Rectal smooth muscle tissue (tissue), 1 donor: ENCODE results near the gene DDX49.

Source experiments
- H3K27ac ChIP-seq: one replicate; pipeline ENCODE4 v1.7.0; 2013; ENCODE audit warnings: low read depth, low read length, inconsistent platforms
- H3K27me3 ChIP-seq: one replicate; pipeline ENCODE4 v1.7.0; 2013; ENCODE audit warnings: low read length; ENCODE audit not compliant: control insufficient read depth, insufficient read depth
- H3K36me3 ChIP-seq: one replicate; pipeline ENCODE4 v1.7.0; 2013; ENCODE audit warnings: low read length; ENCODE audit not compliant: control insufficient read depth, insufficient read depth
- H3K4me1 ChIP-seq: one replicate; pipeline ENCODE4 v1.7.0; 2013; ENCODE audit warnings: low read length; ENCODE audit not compliant: control insufficient read depth, insufficient read depth
- H3K4me3 ChIP-seq: one replicate; pipeline ENCODE4 v1.7.0; 2013; ENCODE audit warnings: low read length
- H3K9ac ChIP-seq: one replicate; pipeline ENCODE4 v1.7.0; 2013; ENCODE audit warnings: low read length

Gene DDX49

DNA sequence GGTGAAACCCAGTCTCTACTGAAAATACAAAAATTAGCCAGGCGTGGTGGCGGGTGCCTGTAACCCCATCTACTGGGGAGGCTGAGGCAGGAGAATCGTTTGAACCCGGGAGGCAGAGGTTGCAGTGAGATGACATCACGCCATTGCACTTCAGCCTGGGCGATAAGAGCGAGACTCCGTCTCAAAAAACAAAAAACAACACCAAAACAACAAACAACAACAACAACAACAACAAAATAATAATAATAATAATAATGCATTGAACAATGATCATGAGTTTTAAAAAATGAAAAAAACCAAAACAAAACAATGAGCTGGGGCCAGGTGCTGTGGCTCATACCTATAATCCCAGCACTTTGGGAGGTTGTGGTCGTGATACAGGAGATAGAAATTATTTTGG lies 44.6 kb downstream of the DDX49 start:
- Histone ChIP-seq H3K36me3 (no peaks in the 10 kb centered on the region), H3K27ac (no peak overlapping the region), H3K27me3 (no peaks in the 10 kb centered on the region), H3K9ac (no peak overlapping the region), H3K4me1 (no peaks in the 10 kb centered on the region), H3K4me3 (no peak overlapping the region)

DNA sequence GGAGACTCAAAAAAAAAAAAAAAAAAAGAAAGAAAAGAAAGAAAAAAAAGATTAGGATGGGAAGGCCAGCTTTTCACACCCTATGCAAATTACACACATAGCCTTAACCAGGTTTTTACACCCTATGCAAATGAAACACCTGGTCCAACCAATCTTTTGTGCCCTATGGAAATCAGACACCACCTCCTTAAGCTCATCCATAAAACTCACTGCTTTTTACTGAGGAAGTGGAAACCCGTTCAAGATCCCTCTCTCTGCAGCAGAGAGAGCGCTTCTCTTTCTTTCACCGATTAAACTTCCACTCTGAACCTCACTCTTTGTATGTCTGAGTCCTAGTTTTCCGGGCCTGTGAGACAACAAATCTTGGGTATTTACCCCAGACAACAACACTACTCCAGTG lies 46.8 kb downstream of the DDX49 start:
- Histone ChIP-seq H3K36me3 (no peaks in the 10 kb centered on the region), H3K9ac (no peak overlapping the region), H3K4me1 (no peaks in the 10 kb centered on the region), H3K27me3 (no peaks in the 10 kb centered on the region), H3K4me3 (no peak overlapping the region), H3K27ac (no peak overlapping the region)

DNA sequence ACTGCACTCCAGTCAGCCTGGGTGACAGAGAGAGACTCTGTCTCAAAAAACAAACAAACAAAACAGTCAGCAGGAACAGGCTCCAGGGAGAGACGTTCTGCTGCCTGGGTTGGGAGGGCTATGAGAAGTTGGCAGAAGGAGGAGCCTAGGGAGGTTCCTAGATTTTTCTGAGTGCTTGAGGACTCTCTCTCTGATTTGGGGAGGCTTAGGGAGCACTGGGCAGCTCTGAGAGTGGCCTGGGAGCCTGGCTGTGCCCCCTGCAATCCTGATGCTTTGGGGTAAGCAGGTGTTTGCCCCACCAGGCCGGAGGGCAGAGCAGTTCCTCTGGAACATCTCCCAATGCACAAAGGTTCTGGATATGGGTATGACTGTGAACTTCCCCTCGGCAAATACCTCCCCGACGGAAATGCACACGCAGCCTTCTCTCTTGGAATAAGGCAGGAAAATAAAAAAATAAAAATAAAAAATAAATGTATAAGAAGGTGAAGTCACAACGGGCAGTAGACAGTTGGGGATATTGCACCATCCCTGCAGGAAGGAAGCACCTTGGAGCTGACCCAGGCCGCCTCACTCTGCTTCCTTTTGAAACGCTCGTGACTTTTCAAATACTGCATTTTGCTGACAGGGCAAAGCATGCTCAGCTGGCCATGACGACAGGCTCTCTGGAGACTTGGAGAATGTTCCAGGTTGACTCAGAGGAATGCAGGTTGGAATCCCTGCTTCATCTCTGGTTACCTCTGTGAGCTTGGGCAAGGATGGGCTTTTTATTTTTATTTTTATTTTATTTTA lies 48.0 kb downstream of the DDX49 start:
- Histone ChIP-seq H3K27me3 (no peaks in the 10 kb centered on the region), H3K4me1 (no peaks in the 10 kb centered on the region), H3K36me3 (no peaks in the 10 kb centered on the region), H3K4me3 (no peak overlapping the region), H3K27ac (no peak overlapping the region), H3K9ac (no peak overlapping the region)

DNA sequence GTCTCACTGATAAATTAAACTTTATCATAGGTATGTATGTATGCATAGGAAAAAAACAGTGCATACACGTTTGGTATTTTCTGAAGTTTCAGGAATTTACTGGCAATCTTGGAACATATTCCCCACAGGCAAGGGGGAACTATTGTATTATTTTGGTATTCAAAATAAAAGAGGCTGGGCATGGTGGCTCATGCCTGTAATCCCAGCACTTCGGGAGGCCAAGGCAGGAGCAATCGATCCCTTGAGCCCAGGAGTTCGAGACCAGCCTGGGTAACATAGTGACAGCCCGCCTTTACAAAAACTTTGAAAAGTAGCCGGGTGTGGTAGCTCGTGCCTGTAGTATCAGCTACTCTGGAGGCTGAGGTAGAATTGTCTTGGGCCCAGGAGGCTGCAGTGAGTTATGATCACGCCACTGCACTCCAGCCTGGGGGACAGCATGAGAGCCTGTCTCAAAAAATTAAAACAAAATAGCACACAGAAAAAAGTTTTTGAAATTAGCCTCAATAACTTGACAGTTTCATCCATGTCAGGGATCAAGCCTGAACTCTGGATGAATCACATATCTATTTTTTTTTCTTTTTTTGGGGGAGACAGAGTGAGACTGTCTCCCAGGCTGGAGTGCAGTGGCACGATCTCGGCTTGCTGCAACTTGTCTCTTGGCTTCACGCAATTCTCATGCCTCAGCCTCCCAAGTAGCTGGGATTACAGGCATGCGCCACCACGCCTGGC lies 50.6 kb downstream of the DDX49 start:
- Histone ChIP-seq H3K27ac (no peak overlapping the region), H3K4me1 (no peaks in the 10 kb centered on the region), H3K4me3 (no peak overlapping the region), H3K27me3 (no peaks in the 10 kb centered on the region), H3K36me3 (no peaks in the 10 kb centered on the region), H3K9ac (no peak overlapping the region)

DNA sequence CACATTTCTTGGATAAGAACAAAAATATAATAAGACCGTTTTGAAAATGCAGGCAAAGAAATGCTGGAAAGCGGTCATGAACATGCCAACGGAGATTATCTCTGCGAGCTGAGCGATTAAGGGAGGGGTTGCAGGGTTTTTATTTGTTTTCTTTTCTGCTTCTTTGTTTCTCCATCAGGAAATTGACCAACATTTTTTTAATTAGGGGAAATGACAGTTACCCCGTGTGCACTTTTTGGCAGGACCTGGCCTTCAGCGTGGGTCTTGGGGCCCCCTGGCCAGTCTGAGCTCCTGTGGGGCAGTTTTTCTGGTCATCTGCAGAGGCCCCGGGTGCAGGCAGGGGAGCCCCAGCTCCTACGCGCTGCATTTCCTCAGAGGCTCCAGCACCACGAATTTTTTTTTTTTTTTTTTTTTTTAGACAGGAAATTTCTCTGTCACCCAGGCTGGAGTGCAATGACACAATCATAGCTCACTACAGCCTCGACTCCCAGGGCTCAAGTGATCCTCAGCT lies 52.8 kb downstream of the DDX49 start:
- H3K27me3 ChIP-seq = no peaks in the 10 kb centered on the region
- no peak overlapping the region for H3K9ac ChIP-seq
- H3K27ac ChIP-seq = no peak overlapping the region
- H3K36me3 ChIP-seq = no peaks in the 10 kb centered on the region
- H3K4me3 ChIP-seq = no peak overlapping the region
- no peaks in the 10 kb centered on the region for H3K4me1 ChIP-seq

DNA sequence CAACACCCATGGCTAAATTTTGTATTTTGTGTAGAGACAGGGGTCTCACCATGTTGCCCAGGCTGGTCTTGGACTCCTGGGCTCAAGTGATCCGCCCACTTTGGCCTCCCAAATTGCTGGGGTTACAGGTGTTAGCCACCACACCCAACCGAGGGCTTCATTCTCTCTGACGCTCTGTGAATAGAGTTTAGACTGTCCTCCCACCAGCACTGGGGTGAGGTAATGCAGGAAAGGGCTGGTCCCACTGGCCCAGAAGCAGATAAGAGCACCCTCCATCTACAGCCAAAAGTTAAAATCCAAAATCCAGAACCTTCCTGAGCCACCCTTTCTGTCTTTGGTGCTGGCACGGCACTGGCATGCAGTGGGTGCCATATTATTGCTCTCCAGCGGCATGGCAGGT lies 53.3 kb downstream of the DDX49 start:
- H3K27ac ChIP-seq = no peak overlapping the region
- no peaks in the 10 kb centered on the region for H3K36me3 ChIP-seq
- H3K4me3 ChIP-seq = no peak overlapping the region
- H3K4me1 ChIP-seq = no peaks in the 10 kb centered on the region
- H3K27me3 ChIP-seq = no peaks in the 10 kb centered on the region
- no peak overlapping the region for H3K9ac ChIP-seq

DNA sequence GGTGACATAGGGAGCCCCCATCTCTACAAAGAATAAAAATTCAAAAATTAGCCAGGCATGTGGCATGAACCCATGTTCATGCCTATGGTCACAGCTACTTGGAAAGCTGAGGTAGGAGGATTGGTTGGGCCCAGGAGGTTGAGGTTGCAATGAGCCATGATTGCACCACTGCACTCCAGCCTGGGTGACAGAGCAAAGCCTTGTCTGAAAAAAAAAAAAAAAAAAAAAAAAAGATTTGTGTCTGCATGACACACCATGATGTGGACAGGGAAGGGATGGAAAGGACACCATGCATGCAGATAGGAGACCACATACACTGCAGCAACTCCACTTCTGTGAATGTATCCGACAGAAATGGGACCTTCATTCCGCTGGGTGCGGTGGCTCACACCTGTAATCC lies 55.5 kb downstream of the DDX49 start:
- no peak overlapping the region for H3K9ac ChIP-seq
- no peak overlapping the region for H3K4me3 ChIP-seq
- H3K27ac ChIP-seq = no peak overlapping the region

DNA sequence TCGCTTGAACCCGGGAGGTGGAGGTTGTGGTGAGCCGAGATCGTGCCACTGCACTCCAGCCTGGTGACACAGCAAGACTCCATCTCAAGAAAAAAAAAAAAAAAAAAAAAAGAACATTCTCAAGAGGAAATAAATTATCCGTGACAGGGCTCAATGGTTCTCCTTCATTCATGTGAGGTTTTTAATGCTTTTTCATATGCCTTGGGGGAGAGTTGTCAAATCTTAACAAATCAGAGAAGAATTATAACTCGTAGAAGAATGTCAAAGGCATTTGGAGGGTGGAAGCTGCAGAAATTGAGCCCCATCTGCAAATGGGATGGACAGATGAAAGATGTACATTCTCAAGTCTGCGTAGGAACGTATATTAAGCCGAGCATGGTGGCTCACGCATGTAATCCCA lies 56.4 kb downstream of the DDX49 start:
- H3K27me3 ChIP-seq = no peaks in the 10 kb centered on the region
- no peaks in the 10 kb centered on the region for H3K4me1 ChIP-seq
- no peak overlapping the region for H3K27ac ChIP-seq
- H3K36me3 ChIP-seq = no peaks in the 10 kb centered on the region
- no peak overlapping the region for H3K9ac ChIP-seq
- no peak overlapping the region for H3K4me3 ChIP-seq

More for the DNA sequence above, 55.5 kb downstream of the DDX49 start:
- Histone ChIP-seq H3K27me3 (no peaks in the 10 kb centered on the region), H3K4me1 (no peaks in the 10 kb centered on the region), H3K36me3 (no peaks in the 10 kb centered on the region)
